ENCODE measurements around the gene ROR1.

The ROR1 gene

DNA sequence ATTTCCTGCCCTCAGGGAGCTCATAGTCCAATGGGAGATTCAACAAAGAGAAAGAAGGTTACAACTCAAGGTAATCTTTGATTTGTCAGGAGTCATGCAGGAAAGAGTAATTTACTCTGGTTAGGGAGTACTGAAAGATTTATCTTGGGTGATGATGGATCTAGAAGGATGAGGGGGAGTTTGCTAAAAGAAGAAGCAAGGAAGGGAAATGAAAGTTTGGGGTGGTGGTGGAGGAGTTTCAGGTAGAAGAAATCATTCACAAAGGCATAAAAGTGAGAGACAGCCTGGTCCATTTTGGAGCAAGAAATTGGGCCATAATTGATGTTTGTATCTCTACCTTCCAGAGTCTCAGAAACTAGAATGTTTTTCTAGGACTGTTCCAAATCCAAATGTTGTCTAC, 116.7 kb downstream of the ROR1 start:
- no peak for DNase-seq
- intact Hi-C loops (cut with DNase I), result no loop called here

DNA sequence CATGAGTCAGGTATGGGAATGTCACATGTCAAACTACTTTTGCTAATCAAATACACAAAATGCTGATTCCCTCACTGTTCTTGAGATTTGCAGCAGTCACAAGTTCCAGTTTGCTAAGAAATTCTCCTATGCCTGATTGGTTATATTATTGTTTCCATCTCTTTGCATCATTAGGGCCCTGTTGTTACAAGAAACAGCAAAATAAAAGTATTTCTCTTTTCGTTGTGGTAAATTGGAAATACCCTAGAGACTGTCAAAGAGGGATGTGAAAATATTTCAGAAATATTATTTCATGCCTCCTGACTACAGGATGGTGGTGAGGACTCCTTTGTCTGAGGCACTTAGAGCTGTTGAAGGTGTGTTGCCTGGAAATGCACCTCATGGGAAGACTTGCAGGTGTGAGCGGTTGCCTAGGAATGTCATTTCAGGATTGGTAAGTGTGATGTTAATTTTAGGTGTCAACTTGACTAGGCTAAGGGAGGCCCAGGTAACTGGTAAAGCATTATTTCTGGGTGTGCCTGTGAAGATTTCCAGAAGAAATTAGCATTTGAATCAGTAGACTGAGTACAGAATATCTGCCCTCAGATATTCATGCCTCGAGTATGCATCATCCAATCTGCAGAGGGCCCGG, 117.4 kb downstream of the ROR1 start:
- no peak for DNase-seq
- intact Hi-C loops (cut with DNase I), result no loop called here

DNA sequence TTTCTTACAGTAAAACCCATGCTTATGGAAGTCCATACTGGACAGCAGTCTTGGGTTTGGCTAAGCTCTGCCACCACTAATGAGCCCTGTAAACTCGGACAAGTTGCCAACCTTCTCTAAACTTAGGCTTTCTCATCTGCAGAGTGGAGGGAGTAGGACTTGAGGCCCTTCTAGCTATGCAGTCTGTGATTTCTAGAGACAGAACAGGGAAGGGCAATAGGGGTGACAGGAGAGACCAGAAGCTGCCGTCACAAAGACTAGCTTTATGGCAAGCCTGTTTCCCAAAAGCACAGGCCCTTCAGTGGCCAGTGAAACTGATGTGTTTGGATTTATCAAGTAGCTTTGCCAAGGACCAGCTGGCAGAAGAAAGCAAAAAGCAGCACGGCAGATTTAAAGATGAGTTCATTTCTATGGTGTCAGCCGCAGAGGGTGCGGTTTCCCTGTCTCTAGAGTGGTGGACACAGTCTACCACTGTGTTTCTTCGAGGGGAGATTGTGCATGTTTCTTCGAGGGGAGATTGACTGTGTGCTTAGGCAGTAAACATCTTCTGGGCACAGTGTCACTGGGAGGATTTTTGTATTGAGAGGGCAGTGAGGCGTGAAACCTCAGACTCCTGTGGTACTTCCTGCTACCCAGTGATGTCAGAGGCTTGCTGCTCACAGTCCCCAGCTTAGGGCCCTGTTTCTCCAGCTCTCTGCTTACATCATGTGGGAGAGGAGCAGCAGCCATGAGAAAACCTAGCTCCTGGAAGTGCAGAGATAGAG, 119.0 kb downstream of the ROR1 start:
- intact Hi-C loops (cut with DNase I), result no loop called here
- peak in 36 of 42 donors; percentile 2 to 74 (median 38) for DNase-seq

DNA sequence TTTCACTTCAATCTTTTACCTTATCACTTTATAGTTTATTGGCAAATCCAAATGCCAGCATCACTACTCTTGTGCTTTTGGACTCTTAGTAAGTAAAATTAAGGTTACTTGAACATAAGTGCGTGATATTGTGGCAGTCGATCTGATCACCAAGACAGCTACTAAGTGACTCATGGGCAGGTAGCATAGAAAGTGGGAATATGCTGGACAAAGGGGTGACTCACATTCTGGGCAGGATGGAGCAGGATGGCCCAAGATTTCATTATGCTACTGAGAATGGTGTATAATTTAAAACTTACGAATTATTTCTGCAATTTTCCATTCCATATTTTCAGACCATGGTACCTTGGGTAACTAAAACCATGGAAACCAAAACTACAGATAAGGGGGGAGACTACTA, 120.2 kb downstream of the ROR1 start:
- no peak for DNase-seq
- intact Hi-C loops (cut with DNase I), result no loop called here

DNA sequence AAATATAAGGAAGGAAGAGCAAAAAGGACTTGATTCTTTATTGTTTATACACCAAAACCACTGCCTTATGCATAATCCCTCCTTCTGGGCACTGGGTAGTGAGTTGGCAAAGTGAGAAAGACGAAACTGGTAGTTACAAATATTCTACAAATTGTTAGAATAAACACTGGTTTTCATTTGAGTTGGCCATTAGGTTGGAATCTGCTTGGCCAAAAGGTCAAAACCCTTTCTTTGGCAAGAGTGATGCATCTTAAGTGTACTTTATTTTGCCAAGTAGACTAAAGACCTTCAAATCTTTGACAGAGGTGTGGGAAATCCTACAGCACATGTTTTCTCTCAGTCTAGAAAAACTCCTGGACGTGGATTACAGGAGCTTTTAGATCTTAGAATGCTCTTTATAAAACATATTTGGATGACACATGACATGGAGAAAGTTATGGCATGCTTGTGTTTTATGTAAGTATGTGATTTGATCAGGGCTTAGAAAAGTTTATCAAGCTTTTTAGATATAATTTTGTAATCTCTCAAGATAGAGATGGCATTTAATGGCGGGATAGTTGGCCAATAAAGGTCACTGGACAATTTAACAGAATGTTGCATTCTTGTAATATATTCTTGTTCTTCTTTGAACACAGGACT, 120.9 kb downstream of the ROR1 start:
- DNase-seq, result no peak
- intact Hi-C loops (cut with DNase I), result no loop called here

DNA sequence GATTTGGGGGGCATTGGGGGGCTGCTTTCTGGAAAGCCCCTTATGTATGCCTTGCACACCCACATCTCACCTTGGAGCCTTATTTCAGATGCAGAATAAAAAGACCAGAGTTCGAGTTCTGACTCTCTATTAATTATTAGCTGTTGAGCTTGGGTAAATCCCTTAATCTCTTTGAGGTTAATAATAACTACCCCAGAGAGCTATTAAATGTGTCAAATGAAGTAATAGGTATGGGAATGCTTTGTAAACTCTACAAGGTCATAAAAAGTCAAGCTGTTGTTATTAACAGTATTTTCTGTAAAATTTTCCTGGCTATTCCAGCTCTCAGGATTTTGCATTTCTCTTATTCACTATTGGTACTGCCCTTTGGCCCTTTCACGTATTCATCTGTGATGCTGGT, 122.9 kb downstream of the ROR1 start:
- DNase-seq, result no peak
- intact Hi-C loops (cut with DNase I), result no loop called here

DNA sequence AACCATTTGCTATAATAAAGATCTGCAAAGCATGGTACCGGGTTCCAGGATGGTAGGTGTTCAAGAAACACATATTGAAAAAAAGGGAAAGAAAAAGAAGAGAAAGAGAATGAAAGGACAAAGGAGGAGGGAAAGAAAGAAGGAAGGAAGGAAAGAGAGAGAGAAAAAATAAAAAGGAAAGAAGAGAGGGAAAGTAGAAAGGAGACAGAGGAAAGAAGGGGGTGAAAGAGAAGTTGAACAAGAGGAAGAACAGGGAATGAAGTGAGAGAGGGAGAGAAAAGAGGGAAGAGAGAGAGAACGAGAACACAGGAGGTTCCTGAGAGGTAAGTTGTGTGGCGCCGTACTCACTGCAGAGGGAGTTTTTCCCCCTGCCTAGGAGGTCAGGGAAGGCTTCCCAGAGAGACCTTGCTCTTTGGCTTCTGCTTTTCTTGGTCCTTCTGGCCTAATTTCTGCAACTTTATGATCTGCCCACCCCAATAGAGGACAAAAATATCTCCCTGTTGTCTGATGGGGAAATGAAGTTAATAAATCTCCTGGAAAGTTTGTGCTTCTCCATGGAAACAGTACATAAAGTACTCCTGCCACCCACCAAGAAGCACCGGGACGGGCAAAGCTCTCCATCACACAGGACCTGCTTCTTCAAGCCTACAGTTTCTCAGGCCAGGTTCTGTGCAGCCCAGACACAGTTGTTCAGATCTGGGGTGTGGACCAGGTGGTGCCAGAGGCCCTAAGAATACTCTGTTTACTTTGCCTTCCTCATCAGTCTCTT, 124.8 kb downstream of the ROR1 start:
- intact Hi-C loops (cut with DNase I), result no loop called here

DNA sequence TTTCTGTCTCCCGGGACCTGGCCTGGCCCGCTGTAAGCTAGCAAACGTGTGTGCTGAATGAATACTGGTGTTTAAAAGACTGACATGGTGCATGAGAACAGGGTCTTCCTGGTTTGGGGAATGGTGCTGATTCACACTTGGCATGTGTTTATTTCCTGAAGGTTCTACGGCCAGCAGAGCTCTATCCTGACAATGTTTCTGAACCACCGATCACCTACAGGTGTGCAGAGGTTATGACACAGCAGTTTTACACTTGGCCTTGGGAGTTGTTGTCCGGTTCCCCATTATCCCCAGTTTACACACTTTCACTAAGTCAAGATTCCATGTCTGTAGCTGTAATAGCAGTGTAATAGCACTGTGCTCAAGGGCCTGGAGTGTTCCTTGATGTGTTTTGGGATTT, 127.3 kb downstream of the ROR1 start:
- DNase-seq, result no peak
- intact Hi-C loops (cut with DNase I), result loop anchor here (10.0 kb wide), 1 partner anchor 126 kb away; the partner anchor contains the start of gene ROR1

More for the DNA sequence above, 124.8 kb downstream of the ROR1 start:
- DNase-seq, result no peak

DNA sequence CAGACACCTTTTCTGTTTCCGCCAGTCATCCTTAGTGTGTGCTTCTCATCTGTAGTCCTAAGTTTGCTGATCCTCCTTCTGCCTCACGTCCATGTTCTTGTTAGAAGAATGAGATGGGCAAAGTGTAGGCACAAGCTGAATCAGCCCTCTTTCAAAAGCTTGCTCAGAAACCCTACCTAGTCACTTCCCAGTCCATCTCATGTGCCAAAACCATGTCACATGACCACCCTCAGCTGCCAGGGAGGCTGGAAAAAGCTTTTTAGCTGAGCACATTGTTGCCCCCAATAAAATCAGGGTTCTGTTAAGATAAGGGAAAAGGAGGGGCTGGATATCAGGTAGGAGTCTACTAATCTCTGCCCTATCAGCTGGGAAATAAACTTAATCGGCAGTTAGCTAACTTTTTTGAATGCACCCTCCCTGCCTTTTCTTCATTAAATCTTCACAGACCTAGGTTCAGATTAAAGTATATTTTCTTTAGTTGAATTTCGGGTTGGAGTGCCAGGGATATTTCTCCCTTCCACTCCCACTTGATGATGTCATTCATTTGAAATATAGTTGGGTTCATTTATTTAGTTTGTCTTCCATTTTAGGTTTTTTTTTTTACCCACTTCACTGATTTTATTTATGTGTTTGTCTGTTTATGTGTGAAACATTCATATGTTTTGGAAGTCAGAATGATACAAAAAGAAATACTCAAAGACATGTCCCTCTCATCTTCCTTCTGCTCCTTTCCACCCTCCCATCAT, 129.2 kb downstream of the ROR1 start:
- intact Hi-C loops (cut with DNase I), result loop anchor here (10.0 kb wide), 1 partner anchor 128 kb away; the partner anchor contains the start of gene ROR1
- DNase-seq, result peak in 2 of 42 donors; percentile 16 to 45

DNA sequence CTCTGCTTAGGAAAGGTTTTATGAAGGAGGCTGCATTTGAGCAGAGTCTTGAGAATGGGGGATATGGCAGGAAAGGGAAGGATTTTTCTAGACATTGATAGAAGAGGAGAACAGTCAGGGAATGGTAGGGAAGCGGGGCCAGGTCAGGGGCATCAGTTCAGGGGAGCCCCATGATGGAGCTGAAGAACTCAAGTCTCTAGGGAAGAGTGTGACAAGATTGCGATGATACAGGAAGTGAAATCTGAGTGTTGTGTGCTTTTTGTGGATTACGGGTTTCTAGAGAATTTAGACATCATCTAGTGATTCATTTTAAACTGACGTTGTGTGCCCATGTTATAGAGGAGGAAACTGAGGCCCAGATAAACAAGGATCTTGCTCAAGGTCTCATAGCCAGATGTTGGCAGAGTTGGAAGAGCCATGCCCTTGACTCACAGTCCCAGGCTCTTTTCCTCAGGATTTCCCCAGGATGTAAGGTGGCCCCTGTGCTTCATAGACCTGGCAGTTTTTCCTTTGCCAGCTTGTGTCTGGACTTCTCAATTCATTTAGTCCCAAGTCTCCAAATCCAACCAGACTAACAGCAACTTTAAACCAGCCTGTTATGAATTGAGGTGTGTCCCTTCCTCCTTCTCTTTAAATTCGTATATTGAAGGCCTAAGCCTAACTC, 130.3 kb downstream of the ROR1 start:
- intact Hi-C loops (cut with DNase I), result loop anchor here (10.0 kb wide), 1 partner anchor 129 kb away; the partner anchor contains the start of gene ROR1
- no peak for DNase-seq

DNA sequence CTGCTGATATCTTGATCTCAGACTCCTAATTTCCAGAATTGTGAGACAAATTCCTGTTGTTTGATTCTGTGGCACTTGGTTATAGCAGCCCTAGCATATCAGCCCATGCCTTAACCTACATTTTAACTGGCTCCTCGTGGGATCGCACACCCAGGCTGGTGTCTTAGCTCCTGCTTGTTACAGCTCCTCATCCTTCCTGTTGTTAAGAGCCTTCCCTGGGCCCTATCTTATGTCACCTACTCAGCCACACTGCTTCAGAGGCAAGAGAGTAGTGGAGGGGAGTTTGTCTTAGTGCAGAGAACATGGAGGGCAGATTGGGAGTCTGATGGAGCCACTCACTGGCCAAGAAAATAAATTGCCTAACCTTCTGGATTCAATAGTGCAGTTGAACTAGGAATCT, 131.0 kb downstream of the ROR1 start:
- DNase-seq, result no peak
- intact Hi-C loops (cut with DNase I), result loop anchor here (10.0 kb wide), 1 partner anchor 130 kb away; the partner anchor contains the start of gene ROR1

DNA sequence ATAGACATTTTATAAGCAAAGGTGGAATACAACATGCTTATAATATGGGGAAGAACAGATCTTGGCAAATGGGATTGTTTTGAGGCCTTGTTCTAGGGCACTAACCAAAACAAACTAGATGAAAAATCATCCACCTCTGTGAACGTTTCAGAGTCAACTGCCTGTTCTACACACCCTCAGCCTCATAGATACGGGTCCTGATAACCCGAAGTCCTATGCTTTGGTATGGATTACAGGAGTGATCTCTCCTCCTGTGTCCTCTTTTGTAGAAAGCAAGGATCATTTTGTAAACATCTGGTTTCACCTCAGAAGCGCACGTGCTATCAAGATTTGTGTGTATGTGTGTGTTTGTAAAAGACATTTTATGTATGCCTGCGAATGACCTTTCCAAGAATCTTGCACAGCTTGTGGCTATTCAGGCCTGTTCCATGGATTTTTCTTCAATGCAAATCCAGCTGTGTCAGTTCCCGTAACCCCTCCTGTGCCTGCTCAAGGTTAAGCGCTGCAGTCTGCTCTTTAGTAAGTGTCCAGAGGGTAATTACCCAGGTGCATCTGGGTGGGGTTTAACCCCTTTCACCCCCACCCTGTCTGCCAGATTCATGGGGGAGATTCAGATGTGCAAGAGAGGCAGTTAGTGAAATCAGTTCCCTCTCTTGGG, 132.4 kb downstream of the ROR1 start:
- intact Hi-C loops (cut with DNase I), result loop anchor here (10.0 kb wide), 1 partner anchor 131 kb away; the partner anchor contains the start of gene ROR1
- no peak for DNase-seq

DNA sequence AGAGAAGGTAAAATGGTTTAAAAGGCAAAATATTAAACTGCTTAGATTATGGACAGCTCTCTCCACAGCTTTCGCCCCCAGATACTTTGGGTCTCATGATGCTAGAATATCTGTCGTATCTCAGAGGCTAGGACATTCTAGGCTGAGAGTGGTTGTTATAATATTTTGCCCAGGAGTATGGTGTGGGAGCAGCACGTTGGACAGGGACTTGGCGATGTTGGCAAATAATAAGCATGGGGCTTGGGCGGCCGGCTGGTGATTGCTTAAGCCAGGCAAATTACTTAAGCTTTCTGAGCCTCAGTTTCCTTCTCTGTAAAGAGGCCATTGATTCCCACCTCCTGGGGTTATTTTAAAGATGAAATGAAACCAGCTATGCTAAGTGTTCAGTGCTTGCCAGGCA, 133.2 kb downstream of the ROR1 start:
- DNase-seq, result no peak
- intact Hi-C loops (cut with DNase I), result loop anchor here (10.0 kb wide), 1 partner anchor 132 kb away; the partner anchor contains the start of gene ROR1

DNA sequence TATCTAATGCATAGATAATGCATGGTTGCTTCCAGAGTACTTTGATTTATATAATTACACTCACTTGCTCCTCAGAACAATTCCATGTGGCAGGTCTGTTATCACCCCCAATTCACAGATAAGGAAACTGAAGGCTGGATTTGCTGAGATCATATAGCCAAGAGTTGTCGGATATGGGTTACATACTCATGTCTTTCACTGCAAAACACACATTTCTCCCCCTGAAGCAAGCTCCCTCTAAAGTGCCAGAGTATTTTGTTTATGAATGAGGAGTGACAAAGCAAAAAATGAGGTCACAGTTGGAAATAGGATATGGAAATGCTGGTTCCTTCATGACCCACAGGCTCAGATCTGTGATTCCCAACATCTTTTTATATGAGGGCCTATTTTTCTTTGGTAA, 134.2 kb downstream of the ROR1 start:
- no peak for DNase-seq
- intact Hi-C loops (cut with DNase I), result loop anchor here (10.0 kb wide), 1 partner anchor 133 kb away; the partner anchor contains the start of gene ROR1

DNA sequence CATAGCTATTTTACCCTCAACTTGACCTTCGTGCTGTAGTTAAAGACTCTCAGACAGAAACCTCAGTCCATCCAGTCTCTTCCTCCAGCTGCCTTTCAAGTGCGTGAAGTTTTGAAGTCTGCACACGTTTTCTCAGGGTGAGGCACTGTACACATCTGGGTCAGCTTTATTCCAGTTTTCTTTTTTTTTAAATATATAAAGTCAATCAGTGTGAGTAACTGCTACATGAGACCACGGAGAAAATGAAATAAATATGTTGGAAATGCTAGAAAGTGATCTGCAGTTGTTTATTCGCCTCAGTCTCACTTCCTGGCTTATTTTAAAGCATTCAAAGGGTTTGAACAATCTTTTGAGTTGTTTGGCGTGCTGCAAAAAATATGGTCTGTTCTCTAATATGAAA, 135.7 kb downstream of the ROR1 start:
- DNase-seq, result no peak
- intact Hi-C loops (cut with DNase I), result loop anchor here (10.0 kb wide), 1 partner anchor 135 kb away; the partner anchor contains the start of gene ROR1

DNA sequence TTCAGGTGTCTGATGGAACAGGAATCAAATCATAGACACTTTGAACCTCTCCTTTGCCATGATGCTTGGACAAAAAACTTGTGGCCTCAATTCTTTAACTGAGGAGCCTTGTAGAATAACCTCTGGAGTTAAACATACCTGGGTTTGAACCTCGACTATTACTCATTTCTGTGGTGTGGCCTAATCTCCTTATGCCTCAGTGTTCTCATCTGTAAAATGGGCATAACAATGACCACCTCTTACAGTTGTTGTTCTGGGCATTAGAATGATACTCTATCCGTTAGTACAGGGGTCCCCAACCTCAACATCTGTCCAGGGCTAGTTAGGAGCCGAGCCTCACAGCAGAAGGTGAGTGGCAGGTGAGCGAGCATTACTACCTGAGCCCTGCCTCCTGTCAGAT, 137.2 kb downstream of the ROR1 start:
- intact Hi-C loops (cut with DNase I), result no loop called here
- no peak for DNase-seq

DNA sequence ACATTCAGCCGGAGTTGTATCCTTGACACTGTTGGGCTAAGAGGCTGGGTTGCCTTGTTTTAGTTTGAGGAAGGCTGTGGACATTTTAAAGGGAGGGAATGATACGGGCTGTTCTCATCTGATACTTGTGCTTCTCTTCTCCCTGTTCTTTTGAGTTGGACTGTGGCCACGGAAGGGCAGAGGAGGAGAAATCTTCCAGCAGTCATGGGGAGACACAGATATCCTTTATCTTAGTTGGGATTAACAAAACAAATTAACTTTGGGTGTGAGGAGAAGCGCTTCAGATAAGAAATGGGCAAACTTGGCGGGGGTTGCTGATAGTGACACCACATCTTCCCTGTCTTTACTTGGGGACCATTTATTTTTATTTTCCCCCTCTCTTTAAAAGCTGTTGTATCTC, 138.8 kb downstream of the ROR1 start:
- intact Hi-C loops (cut with DNase I), result no loop called here
- DNase-seq, result no peak

All from head of caudate nucleus (tissue), 42 donors.